Lung (tissue), 12 donors: ENCODE measurements around the gene PCDH1. TPM values are rescaled to one million over a fixed set of nuclear protein-coding genes. Genes with fewer than 3 reads are reported as not detected.

Experiments used
- ATAC-seq: fragments of 200-7000 bp; cut with Tn5 transposase; one replicate; pipeline ENCODE4 v1.9.1; 2020; ENCODE audit warnings: moderate number of reproducible peaks; ENCODE audit not compliant: insufficient read depth, low FRiP score
- DNase-seq, 3 donors: peaks; one replicate each; pipeline ENCODE4 v3.0.0-alpha.2; 2013 to 2017
- H3K27ac ChIP-seq, 2 donors: one replicate each; pipeline ENCODE4 v1.5.1; 2013; ENCODE audit warnings: mild to moderate bottlenecking in 2 of 2, moderate library complexity in 2 of 2, control low read depth in 1 of 2, inconsistent platforms in 1 of 2, low read depth in 1 of 2, low read length in 1 of 2
- H3K27me3 ChIP-seq, 3 donors: one replicate each; pipeline ENCODE4 v1.5.1; 2013; ENCODE audit warnings: low read length in 2 of 3; ENCODE audit not compliant: control insufficient read depth in 3 of 3, insufficient read depth in 3 of 3
- H3K36me3 ChIP-seq, 4 donors: one replicate each; pipeline ENCODE4 v1.5.1; 2013; ENCODE audit warnings: low read length in 4 of 4, mild to moderate bottlenecking in 1 of 4, moderate library complexity in 1 of 4; ENCODE audit not compliant: control insufficient read depth in 4 of 4, insufficient read depth in 4 of 4
- H3K4me1 ChIP-seq, 5 donors: one replicate each; pipeline ENCODE4 v1.5.1; 2013; ENCODE audit warnings: low read length in 5 of 5, mild to moderate bottlenecking in 2 of 5, moderate library complexity in 1 of 5; ENCODE audit not compliant: control insufficient read depth in 5 of 5, insufficient read depth in 5 of 5
- H3K4me3 ChIP-seq: one replicate; pipeline ENCODE4 v1.5.1; 2013; ENCODE audit warnings: mild to moderate bottlenecking, control low read depth, moderate library complexity
- H3K9ac ChIP-seq, 2 donors: one replicate each; pipeline ENCODE4 v1.5.1; 2013; ENCODE audit warnings: low read length in 2 of 2, control low read depth in 1 of 2; ENCODE audit not compliant: insufficient read depth in 1 of 2
- H3K9me3 ChIP-seq, 4 donors: one replicate each; pipeline ENCODE4 v1.5.1; 2013; ENCODE audit warnings: low read length in 3 of 4, mild to moderate bottlenecking in 1 of 4, moderate library complexity in 1 of 4; ENCODE audit not compliant: control insufficient read depth in 4 of 4, insufficient read depth in 3 of 4
- CTCF ChIP-seq: IDR thresholded peaks from 2 replicates; pipeline ENCODE4 v1.5.1; 2012; ENCODE audit warnings: mild to moderate bottlenecking; ENCODE audit errors: control extremely low read depth, extremely low read depth
- WGBS, 2 donors: extraction: QIAGEN DNeasy Blood & Tissue Kit; methylation state at CpG; one replicate each; pipeline ENCODE4 v1.1.7; 2013; 5-methylcytosine and 5-hydroxymethylcytosine counted together
- polyA plus RNA-seq, 2 donors: library from polyadenylated mRNA; stranded (reverse); fragments of 200-250 nt; gene quantifications; one replicate each; pipeline ENCODE4 v1.2.1, GENCODE V29; 2013
- total RNA-seq, 2 donors: library from RNA; depleted of rRNA in 1 of 2; stranded (reverse); fragments of >200 nt in 1 of 2; gene quantifications; one replicate each; pipeline ENCODE4 v1.2.1, GENCODE V29; 2014 to 2021
- donor health status: control.
- donor health status: control.
- donor health status: Bipolar disorder and iron deficiency.
- donor health status: healthy.
- donor health status: DM: yes; HTN: yes; CAD: no.

The PCDH1 gene
- total and polyA plus RNA-seq, 4 donors: 18.2 to 70.2 (median 44.4) TPM

- no peak overlapping the region for H3K4me3 ChIP-seq
- H3K27ac ChIP-seq: no peak overlapping the region
- H3K4me1 ChIP-seq: peaks cover 0 to 27% (median 6%) of the 10 kb centered on the region in 5 donors
- H3K36me3 ChIP-seq: peaks cover 0 to 12% (median 0%) of the 10 kb centered on the region in 4 donors
- H3K9ac ChIP-seq: no peak overlapping the region
- TF ChIP-seq CTCF: no peak
- DNase-seq: no peak
- peaks cover 0 to 34% (median 27%) of the 10 kb centered on the region in 3 donors for H3K27me3 ChIP-seq
- 61 to 78% methylated on average over 4 of the region's 4 CpGs for WGBS, 2 donors
- ATAC-seq: no peak
- H3K9me3 ChIP-seq: no peaks in the 10 kb centered on the region
Measured at GRCh38 chr5:141871870-141872269, 6.3 kb downstream of the PCDH1 start.

- Histone ChIP-seq H3K4me1 (peaks cover 0 to 33% (median under 1%) of the 10 kb centered on the region in 5 donors), H3K4me3 (no peak overlapping the region), H3K27me3 (peaks cover 0 to 29% (median 23%) of the 10 kb centered on the region in 3 donors), H3K27ac (peak overlapping the region in 1 of 2 donors; percentile 15), H3K9ac (no peak overlapping the region), H3K36me3 (peaks cover 0 to 12% (median 0%) of the 10 kb centered on the region in 4 donors), H3K9me3 (no peaks in the 10 kb centered on the region)
- TF ChIP-seq CTCF: no peak
- 56 to 70% methylated on average over 4 of the region's 4 CpGs for WGBS, 2 donors
- DNase-seq (no peak), ATAC-seq (no peak)
Measured at GRCh38 chr5:141870871-141871270, 7.3 kb downstream of the PCDH1 start.

GRCh38 chr5:141870228-141870627, 8.0 kb downstream of the PCDH1 start:
- DNase-seq (no peak), ATAC-seq (no peak)
- WGBS, 2 donors: 72 to 79% methylated on average over 4 to 5 of the region's 5 CpGs
- peaks cover 0 to 24% (median 19%) of the 10 kb centered on the region in 3 donors for H3K27me3 ChIP-seq
- H3K4me1 ChIP-seq: peaks cover 0 to 38% (median 5%) of the 10 kb centered on the region in 5 donors
- no peak for TF ChIP-seq CTCF
- H3K9me3 ChIP-seq: no peaks in the 10 kb centered on the region
- peaks cover 0 to 12% (median 0%) of the 10 kb centered on the region in 4 donors for H3K36me3 ChIP-seq
- peak overlapping the region in 1 of 2 donors; percentile 9 for H3K27ac ChIP-seq
- H3K9ac ChIP-seq: no peak overlapping the region
- H3K4me3 ChIP-seq: no peak overlapping the region

- Histone ChIP-seq H3K27ac (peak overlapping the region in 1 of 2 donors; percentile 7), H3K36me3 (peaks cover 0 to 18% (median 0%) of the 10 kb centered on the region in 4 donors), H3K27me3 (peaks cover 0 to 17% (median 12%) of the 10 kb centered on the region in 3 donors), H3K4me3 (no peak overlapping the region), H3K4me1 (peaks cover 0 to 34% (median 5%) of the 10 kb centered on the region in 5 donors), H3K9ac (no peak overlapping the region), H3K9me3 (no peaks in the 10 kb centered on the region)
- no peak for ATAC-seq
- 68 to 70% methylated on average over 9 of the region's 9 CpGs for WGBS, 2 donors
- no peak for DNase-seq
- TF ChIP-seq CTCF: no peak
Measured at GRCh38 chr5:141869514-141869913, 8.7 kb downstream of the PCDH1 start.
